Activated CD4-positive, alpha-beta T cell treated with anti-CD3 and anti-CD28 coated beads, Interleukin-2, amount 50 U/mL, for 16 hours (primary cell): ENCODE data around the gene RANBP10.

Source experiments
- DNase-seq: peaks from one replicate; pipeline ENCODE4 v3.0.0-alpha.2; 2020

RANBP10 gene

GRCh38 chr16:67673712-67674580, 132.4 kb downstream of the RANBP10 start:
- no peak for DNase-seq
